Lung (tissue), 12 donors: Measurements from ENCODE around the gene POLR2L. TPM values are rescaled to one million over a fixed set of nuclear protein-coding genes. Genes with fewer than 3 reads are reported as not detected.

ENCODE experiments used
- ATAC-seq: fragments of 200-7000 bp; cut with Tn5 transposase; one replicate; pipeline ENCODE4 v1.9.1; 2020; ENCODE audit warnings: moderate number of reproducible peaks; ENCODE audit not compliant: insufficient read depth, low FRiP score
- DNase-seq, 3 donors: peaks; one replicate each; pipeline ENCODE4 v3.0.0-alpha.2; 2013 to 2017
- H3K27ac ChIP-seq, 2 donors: one replicate each; pipeline ENCODE4 v1.5.1; 2013; ENCODE audit warnings: mild to moderate bottlenecking in 2 of 2, moderate library complexity in 2 of 2, control low read depth in 1 of 2, inconsistent platforms in 1 of 2, low read depth in 1 of 2, low read length in 1 of 2
- H3K27me3 ChIP-seq, 3 donors: one replicate each; pipeline ENCODE4 v1.5.1; 2013; ENCODE audit warnings: low read length in 2 of 3; ENCODE audit not compliant: control insufficient read depth in 3 of 3, insufficient read depth in 3 of 3
- H3K36me3 ChIP-seq, 4 donors: one replicate each; pipeline ENCODE4 v1.5.1; 2013; ENCODE audit warnings: low read length in 4 of 4, mild to moderate bottlenecking in 1 of 4, moderate library complexity in 1 of 4; ENCODE audit not compliant: control insufficient read depth in 4 of 4, insufficient read depth in 4 of 4
- H3K4me1 ChIP-seq, 5 donors: one replicate each; pipeline ENCODE4 v1.5.1; 2013; ENCODE audit warnings: low read length in 5 of 5, mild to moderate bottlenecking in 2 of 5, moderate library complexity in 1 of 5; ENCODE audit not compliant: control insufficient read depth in 5 of 5, insufficient read depth in 5 of 5
- H3K4me3 ChIP-seq: one replicate; pipeline ENCODE4 v1.5.1; 2013; ENCODE audit warnings: mild to moderate bottlenecking, control low read depth, moderate library complexity
- H3K9ac ChIP-seq, 2 donors: one replicate each; pipeline ENCODE4 v1.5.1; 2013; ENCODE audit warnings: low read length in 2 of 2, control low read depth in 1 of 2; ENCODE audit not compliant: insufficient read depth in 1 of 2
- H3K9me3 ChIP-seq, 4 donors: one replicate each; pipeline ENCODE4 v1.5.1; 2013; ENCODE audit warnings: low read length in 3 of 4, mild to moderate bottlenecking in 1 of 4, moderate library complexity in 1 of 4; ENCODE audit not compliant: control insufficient read depth in 4 of 4, insufficient read depth in 3 of 4
- WGBS, 2 donors: extraction: QIAGEN DNeasy Blood & Tissue Kit; methylation state at CpG; one replicate each; pipeline ENCODE4 v1.1.7; 2013; 5-methylcytosine and 5-hydroxymethylcytosine counted together
- polyA plus RNA-seq, 2 donors: library from polyadenylated mRNA; stranded (reverse); fragments of 200-250 nt; gene quantifications; one replicate each; pipeline ENCODE4 v1.2.1, GENCODE V29; 2013
- total RNA-seq, 2 donors: library from RNA; depleted of rRNA in 1 of 2; stranded (reverse); fragments of >200 nt in 1 of 2; gene quantifications; one replicate each; pipeline ENCODE4 v1.2.1, GENCODE V29; 2014 to 2021
- TF ChIP-seq, protein P1 (sequence below): IDR thresholded peaks from 2 replicates; pipeline ENCODE4 v1.5.1; 2012; ENCODE audit warnings: mild to moderate bottlenecking; ENCODE audit errors: control extremely low read depth, extremely low read depth
- donor health status: control.
- donor health status: control.
- donor health status: Bipolar disorder and iron deficiency.
- donor health status: healthy.
- donor health status: DM: yes; HTN: yes; CAD: no.

POLR2L gene
- total and polyA plus RNA-seq, 4 donors, result 144 to 183 (median 167) TPM

DNA sequence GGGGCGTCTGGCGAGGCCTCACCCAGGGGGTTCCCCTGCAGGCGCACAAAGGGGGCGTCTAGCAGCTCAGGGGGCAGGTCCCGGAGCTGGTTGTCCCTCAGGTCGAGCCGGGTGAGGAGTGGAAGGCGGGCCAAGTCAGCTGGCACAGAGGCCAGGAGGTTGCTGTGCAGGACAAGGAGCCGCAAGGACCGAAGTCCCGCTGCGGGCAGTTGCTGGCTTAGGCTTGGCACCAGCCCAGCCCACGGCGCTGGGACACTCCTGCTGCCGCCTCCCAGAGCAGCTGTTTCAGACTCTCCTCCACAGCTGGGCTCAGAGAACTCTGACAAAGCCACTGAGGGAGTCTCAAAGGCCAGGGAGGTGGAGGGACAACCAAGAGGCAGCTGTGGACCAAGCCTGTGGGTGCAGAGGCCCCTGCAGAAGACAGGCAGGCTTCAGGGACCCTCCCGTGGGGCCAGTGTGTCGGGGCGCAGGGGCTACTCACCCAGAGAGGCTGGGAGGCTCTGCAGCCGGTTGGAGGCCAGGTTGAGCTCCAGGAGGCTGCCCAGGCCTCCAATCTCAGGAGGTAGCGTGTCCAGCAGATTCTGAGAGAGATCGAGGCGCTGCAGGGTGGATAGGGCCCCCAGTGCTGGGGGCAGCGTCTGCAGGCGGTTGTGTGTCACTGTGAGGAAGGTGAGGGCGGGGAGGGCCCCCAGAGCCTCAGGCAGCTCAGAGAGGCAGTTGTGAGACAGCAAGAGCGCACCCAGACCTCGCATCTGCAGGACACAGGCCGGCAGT, 39.4 kb downstream of the POLR2L start:
- DNase-seq, result no peak
- no peaks in the 10 kb centered on the region for H3K27me3 ChIP-seq
- no peak overlapping the region for H3K9ac ChIP-seq
- ATAC-seq, result no peak
- peaks cover 0 to 15% (median 9%) of the 10 kb centered on the region in 5 donors for H3K4me1 ChIP-seq
- H3K9me3 ChIP-seq, result no peaks in the 10 kb centered on the region
- WGBS, 2 donors, result 94 to 96% methylated on average over 27 to 28 of the region's 28 CpGs
- no peak overlapping the region for H3K4me3 ChIP-seq
- peaks cover 0 to 16% (median 3%) of the 10 kb centered on the region in 4 donors for H3K36me3 ChIP-seq
- TF ChIP-seq, protein P1, sequence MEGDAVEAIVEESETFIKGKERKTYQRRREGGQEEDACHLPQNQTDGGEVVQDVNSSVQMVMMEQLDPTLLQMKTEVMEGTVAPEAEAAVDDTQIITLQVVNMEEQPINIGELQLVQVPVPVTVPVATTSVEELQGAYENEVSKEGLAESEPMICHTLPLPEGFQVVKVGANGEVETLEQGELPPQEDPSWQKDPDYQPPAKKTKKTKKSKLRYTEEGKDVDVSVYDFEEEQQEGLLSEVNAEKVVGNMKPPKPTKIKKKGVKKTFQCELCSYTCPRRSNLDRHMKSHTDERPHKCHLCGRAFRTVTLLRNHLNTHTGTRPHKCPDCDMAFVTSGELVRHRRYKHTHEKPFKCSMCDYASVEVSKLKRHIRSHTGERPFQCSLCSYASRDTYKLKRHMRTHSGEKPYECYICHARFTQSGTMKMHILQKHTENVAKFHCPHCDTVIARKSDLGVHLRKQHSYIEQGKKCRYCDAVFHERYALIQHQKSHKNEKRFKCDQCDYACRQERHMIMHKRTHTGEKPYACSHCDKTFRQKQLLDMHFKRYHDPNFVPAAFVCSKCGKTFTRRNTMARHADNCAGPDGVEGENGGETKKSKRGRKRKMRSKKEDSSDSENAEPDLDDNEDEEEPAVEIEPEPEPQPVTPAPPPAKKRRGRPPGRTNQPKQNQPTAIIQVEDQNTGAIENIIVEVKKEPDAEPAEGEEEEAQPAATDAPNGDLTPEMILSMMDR, result no peak
- no peak overlapping the region for H3K27ac ChIP-seq

DNA sequence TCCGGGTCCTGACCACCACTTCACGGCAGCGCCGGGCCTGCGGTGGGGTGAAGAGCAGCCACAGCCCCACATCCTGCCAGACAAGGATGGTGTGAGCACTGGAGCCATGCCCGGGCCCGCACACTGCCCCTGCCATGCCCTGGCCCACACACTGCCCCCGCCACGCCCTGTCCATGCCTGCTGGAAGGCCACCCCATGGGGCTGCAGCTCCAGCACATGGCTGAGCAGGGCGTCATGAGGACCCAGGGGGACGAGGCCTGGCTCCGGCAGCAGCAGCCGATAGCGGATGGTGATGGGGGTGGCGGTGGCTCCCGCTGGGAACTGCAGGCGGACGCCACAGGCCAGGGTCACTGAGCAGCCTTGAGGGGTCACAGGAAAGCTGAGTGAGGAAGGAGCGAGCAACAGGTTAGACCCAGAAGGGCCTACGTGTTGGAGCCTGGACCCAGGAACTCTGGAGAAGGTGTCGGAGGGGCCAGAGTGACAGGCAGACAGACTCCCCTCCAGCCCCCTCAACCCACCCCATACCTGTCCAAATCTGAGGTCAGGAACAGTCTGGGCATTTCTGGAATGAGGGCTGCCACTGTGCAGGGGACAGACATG, 40.2 kb downstream of the POLR2L start:
- Histone ChIP-seq H3K36me3 (peaks cover 0 to 16% (median 3%) of the 10 kb centered on the region in 4 donors), H3K4me1 (peaks cover 0 to 17% (median 9%) of the 10 kb centered on the region in 5 donors), H3K27ac (no peak overlapping the region), H3K4me3 (no peak overlapping the region), H3K9me3 (no peaks in the 10 kb centered on the region), H3K9ac (no peak overlapping the region), H3K27me3 (no peaks in the 10 kb centered on the region)
- DNase-seq (no peak), ATAC-seq (no peak)
- WGBS, 2 donors, result 95 to 98% methylated on average over 21 of the region's 21 CpGs
- TF ChIP-seq, protein P1, result no peak

DNA sequence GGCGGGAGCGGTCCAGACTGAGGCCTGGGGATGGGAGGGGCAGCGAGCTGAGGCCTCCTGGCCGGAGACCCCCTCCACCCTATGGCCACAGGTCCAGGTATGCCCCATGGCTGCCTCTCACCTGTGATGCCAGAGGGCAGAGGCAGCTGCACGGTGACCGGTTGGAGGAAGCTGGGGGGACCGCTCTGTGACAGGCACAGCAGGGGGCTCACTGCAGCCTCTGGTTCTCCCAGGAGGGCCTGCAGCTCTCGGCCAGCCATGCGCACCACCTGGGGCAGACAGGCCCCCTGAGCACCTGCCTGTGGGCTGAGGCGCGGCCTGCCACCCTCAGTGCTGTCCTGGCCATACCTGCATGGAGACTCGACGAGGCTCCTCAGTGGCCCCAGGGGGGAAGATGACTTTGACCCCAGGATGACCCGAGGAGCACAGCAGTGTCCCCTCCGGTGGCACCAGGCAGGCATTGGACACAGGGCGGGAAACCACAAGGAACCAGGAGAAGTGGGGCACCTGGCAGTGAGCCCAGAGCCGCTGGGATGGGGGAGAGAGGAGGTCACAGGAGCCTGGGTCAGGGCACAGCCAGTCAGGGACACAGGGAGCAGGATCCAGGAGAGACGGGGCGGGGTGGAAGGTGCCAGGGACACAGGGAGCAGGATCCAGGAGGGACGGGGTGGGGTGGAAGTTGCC, 41.1 kb downstream of the POLR2L start:
- TF ChIP-seq, protein P1, result no peak
- Histone ChIP-seq H3K9me3 (no peaks in the 10 kb centered on the region), H3K27me3 (no peaks in the 10 kb centered on the region), H3K27ac (no peak overlapping the region), H3K36me3 (peaks cover 0 to 16% (median 3%) of the 10 kb centered on the region in 4 donors), H3K4me3 (no peak overlapping the region), H3K4me1 (peaks cover 0 to 26% (median 17%) of the 10 kb centered on the region in 5 donors), H3K9ac (no peak overlapping the region)
- DNase-seq, result no peak
- no peak for ATAC-seq
- 92 to 96% methylated on average over 19 to 20 of the region's 20 CpGs for WGBS, 2 donors
